Colon (tissue), 2 donors: ENCODE measurements around the gene RBFOX1.
"Not testable (repeated sequence)": the region's sequence is repeated elsewhere in the genome, so short reads cannot be mapped to it uniquely, and the experiment has no call there.

Experiments
- FAIRE-seq: peaks from 2 replicates; lab custom pipeline; 2012; peaks lifted over from hg19 to GRCh38; lab: Jason Lieb, UNC
- donor health status: control.
- donor health status: control.

Gene RBFOX1

DNA sequence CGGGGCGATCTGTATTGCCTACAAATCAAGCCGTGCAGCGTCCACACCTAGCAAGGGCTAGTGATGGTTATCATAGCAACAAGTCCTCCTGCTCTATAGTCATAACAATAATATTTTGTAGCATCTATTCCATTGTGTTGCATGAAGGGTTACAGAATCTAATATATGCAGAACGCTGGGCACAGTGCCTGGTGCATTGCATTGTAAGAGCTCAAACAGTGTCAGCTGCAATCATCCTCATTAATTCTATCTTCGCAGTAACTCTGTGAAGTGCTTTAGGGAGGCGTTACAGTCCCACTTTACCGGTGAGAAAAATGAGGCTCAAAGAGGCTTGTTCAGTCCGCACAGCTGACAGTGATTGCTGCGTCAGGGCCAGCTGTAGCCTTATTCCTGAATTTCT, 149.4 kb downstream of the RBFOX1 start:
- FAIRE-seq = no peak

DNA sequence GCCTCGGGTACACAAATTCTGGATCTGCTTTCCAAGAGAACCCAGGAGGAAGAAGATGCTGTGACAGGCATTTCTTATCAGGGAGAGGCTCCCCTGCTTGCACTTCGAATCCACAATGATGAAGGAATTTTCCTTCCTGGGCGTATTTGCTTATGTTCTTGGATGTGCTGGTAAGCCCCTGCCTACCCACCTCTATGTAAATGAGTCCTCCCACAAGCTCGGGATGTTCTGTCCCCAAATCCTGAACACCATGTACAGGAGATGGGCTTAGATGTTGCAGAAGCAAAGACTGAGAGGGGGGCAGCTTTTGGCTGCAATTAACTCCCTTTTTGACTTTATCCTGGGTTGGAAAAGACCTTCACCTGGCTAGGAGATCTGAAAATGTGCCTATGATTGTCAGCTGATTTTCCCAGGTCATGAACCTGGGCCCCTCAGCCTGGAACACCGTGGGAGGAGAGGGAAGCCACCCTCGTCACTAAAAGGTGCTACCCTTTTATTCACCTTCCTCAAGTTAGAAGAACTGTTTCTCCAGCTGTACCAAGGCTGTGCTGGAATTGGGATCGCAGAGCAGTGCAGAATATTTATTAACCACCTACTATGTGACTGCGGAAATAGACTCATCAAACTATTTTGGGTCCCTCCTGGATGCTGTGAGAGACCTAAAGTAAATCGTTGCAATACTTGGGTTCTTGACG, 150.1 kb downstream of the RBFOX1 start:
- no peak for FAIRE-seq

DNA sequence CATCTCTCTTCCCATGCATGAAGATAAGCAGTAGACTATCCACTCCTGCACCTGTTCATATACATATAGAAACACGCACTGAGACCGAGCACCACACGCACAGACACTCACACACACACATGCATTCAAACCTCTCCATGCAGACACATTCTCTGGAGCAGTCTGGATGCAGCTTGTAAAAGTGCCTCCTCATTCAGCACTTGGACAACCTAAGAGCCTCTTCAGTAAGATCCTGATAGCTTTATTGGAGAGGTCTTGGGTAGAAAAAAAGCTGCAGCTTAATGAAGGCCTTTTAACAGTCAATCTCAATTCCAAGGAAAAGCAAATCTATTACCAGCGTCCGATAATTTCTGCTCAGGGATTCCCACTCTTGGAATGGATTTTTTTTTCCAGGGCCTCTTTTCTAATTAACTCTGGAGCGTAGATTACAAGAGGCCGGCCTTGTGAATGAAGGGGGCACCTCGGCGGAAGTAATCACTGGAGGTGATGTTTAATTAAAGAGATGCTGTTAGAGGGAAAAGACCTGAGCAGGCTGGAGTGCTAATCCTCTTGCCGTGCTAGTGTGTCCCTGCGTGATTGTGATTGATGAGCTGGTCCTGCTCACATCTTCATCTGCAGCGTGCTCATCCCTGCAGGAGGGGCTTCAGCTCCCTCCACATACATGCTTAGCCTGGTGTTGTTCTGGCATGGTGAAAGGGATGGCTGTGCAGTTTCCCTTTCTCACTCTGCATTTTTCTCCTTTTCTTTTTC, 155.1 kb downstream of the RBFOX1 start:
- FAIRE-seq = no peak

GRCh38 chr16:7492122-7492521, 159.5 kb downstream of the RBFOX1 start:
- no peak for FAIRE-seq

DNA sequence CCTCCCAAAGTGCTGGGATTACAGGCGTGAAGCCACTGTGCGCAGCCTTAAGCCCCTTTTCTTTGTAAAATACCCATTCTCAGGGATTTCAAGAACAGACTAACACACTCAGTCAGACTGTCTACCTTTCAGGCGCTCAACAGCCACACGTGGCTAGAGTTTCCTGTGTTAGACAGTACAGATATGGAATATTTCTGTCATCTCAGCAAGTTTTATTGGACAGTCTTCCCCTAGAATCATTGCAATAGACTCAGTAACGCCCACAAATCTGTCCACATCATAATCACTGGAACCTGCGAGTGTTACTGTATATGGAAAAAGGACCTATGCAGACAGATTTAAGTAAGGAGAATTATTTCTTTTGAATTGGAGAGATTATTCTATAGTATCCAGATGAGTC, 160.5 kb downstream of the RBFOX1 start:
- no peak for FAIRE-seq

GRCh38 chr16:7497691-7498090, 165.0 kb downstream of the RBFOX1 start:
- no peak for FAIRE-seq

- no peak for FAIRE-seq
These were observed 169.2 kb downstream of the RBFOX1 start for GRCh38 chr16:7501868-7502267.

- FAIRE-seq = not testable (repeated sequence)
These were observed 170.0 kb downstream of the RBFOX1 start for GRCh38 chr16:7502591-7503157.

DNA sequence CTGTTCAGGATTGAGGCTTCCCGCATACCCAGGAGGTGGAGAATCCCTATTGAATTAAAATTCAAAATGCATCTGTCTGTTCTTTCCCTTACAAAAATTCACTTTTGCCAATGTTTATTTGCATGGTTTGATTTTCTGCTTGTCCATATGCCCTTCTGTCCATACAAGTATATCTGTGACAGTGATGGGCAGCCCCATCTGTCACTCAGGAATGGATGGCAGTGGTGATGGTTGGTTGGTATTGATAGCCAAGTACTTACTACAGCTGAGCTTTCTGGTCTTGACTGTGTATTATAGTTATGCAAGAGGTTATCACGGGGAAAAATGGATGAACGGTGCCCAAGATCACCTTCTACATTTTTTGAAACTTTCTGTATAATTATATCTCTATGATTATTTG, 171.0 kb downstream of the RBFOX1 start:
- no peak for FAIRE-seq

DNA sequence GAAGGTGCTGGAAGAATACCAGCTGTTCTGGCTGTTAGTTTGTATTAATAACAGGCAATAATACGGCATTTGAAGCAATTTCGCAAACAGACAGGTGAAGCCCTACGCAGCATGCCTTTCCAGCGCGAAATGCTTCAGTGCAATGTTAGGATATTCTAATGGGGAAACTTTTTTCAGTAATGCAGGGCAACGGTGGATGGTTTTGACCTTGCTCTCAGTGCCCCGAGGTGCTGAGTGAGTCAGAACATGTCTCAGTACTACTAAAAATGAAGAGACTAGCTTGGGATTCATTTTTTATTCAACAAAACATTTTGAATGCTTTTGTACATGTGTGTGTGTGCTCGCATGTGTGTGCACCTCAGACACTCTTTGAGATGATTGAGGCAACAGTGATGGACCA, 172.2 kb downstream of the RBFOX1 start:
- FAIRE-seq = no peak

GRCh38 chr16:7505495-7505894, 172.8 kb downstream of the RBFOX1 start:
- no peak for FAIRE-seq

GRCh38 chr16:7506363-7506762, 173.7 kb downstream of the RBFOX1 start:
- no peak for FAIRE-seq

GRCh38 chr16:7508656-7509055, 176.0 kb downstream of the RBFOX1 start:
- FAIRE-seq = no peak

GRCh38 chr16:7509963-7510601, 177.4 kb downstream of the RBFOX1 start:
- no peak for FAIRE-seq

DNA sequence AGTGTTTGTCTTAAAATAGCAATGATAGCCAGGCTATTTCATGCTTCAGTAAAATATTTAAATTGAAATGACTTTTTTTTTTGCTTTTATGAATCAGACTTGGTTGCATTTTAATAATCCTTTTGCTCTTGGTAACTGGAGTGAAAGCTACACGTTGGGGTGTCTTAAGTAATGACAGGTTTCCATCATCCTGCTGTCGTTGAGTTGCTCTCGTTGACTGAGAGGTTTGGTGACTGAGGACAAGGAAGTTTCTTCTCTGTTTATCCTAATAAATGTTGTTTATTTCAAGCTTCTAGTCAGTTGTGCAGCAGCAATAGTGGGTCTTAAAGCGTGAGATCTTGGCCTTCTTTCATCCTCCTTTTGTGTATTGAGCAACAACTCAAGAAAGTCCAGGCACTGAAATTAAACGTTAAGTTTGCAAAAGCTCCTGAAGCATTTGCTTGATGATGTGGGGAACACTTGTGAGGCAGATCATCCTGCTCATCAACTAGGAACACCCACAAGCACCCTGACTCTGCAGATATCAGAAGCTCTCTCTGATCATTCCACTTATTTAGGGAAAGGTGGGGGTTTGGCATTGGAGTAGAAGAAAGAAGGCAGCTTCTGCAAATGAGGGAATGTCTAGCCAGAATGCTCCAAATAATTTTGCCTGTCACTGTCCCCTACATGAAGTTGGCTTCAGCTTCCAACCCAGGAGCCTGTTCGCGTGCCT, 179.1 kb downstream of the RBFOX1 start:
- no peak for FAIRE-seq

GRCh38 chr16:7512503-7512902, 179.9 kb downstream of the RBFOX1 start:
- FAIRE-seq = no peak

GRCh38 chr16:7513429-7513828, 180.8 kb downstream of the RBFOX1 start:
- FAIRE-seq = no peak

DNA sequence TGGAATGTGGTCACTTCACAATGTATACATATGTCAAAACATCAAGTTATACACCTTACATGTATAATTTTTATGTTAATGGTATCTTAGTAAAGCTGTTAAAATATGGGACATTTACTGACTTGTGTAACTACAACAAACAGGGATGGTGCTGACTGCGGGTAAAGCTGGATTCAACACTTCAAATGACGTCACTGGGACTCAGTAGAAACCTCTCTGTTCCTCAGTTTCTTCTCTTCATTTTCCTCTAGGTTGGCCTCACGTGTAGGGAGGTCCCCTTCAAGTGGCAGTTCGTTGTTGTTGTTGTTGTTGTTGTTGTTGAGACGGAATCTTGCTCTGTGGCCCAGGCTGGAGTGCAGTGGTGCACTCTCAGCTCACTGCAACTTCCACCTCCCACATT, 182.9 kb downstream of the RBFOX1 start:
- no peak for FAIRE-seq

DNA sequence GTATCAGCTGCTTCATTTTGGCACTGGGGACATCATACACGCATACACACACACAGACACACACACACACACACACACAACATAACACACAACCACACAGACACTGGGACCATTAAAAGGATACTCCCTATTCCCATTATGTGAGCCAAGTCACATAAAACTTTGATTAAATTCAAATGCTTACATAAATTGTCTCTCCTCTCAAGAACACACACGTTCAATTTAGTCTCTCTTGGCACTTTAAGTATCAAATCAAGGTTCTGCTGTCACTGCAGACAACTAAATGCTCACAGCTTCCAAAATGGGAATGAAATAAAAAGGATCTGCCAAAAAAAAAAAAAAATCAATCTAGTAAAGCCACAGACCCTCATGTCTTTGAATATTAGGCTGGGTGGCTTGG, 184.9 kb downstream of the RBFOX1 start:
- FAIRE-seq = no peak

GRCh38 chr16:7518158-7518557, 185.5 kb downstream of the RBFOX1 start:
- FAIRE-seq = no peak

DNA sequence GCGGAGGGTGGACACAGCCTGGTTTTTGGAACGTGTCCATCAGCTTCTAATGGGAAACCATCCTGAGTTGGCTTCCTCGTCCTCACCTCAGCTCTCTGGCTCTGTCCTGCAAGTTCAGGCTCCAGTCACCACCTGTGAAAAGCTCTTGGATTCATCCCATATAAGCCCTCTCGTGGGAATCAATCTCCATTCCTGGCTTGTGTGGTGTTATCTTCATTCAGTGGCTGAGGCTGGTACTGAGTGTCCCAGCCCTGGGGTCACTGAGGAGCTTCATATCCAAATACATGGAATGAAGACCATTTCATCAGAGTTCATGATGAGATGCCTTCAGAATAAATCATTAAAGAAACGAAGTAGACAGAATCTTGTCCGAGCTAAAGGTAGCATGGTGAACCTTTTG, 189.2 kb downstream of the RBFOX1 start:
- FAIRE-seq = no peak

DNA sequence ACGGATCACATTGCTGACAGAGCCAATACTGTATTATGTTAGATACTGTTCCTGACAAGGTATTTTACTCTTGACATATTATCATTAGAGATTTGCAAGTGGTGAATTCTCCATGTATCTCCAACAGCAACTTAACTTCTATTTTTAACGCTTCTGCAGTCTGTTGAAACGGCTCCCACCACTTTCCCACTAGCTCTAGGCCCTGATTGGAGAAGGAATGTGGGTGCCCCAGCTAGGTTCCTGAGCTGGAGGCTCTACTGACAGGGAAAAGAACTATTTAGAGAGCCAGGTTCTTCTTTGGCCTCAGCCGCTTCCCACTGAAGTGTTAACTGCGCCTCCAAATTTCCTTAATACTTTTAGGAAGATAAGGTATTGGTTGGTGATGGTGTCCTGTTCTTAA, 191.8 kb downstream of the RBFOX1 start:
- no peak for FAIRE-seq
